HL-60 (cell line): Measurements from ENCODE around the gene FBXL12.

Experiments used
- DNase-seq, 2 experiments: peaks; one replicate each; pipeline ENCODE4 v3.0.0-alpha.2; 2010 to 2020; ENCODE audit warnings: low read depth in 1 of 2, low spot score in 1 of 2
- H3K27ac ChIP-seq: fragments of 250-450 bp; sonication (Bioruptor Pico); replicated peaks from 2 replicates; pipeline ENCODE4 v1.5.1; 2020; ENCODE audit warnings: mild to moderate bottlenecking, moderate library complexity
- H3K27me3 ChIP-seq: fragments of 250-450 bp; sonication (Bioruptor Pico); 2 replicates; pipeline ENCODE4 v1.5.1; 2021; ENCODE audit warnings: mild to moderate bottlenecking, moderate library complexity; ENCODE audit not compliant: insufficient read depth, poor library complexity, severe bottlenecking
- H3K4me3 ChIP-seq: replicated peaks from 2 replicates; pipeline ENCODE4 v1.5.1; 2011; ENCODE audit warnings: mild to moderate bottlenecking, control low read depth, low read length; ENCODE audit not compliant: insufficient read depth
- CTCF ChIP-seq: IDR thresholded peaks from one replicate; pipeline ENCODE4 v1.5.1; 2011; ENCODE audit warnings: low read length, control low read depth, inconsistent platforms; ENCODE audit not compliant: insufficient read depth
- GABPA ChIP-seq: IDR thresholded peaks from 2 replicates; pipeline ENCODE4 v1.6.1; 2012; ENCODE audit warnings: low read depth
- POLR2AphosphoS5 ChIP-seq: IDR thresholded peaks from 2 replicates; pipeline ENCODE4 v1.6.1; 2012; ENCODE audit warnings: low read depth
- REST ChIP-seq: IDR thresholded peaks from 2 replicates; pipeline ENCODE4 v1.6.1; 2012; ENCODE audit warnings: low read depth; ENCODE audit not compliant: insufficient replicate concordance
- SPI1 ChIP-seq: IDR thresholded peaks from 2 replicates; pipeline ENCODE4 v1.6.1; 2012; ENCODE audit warnings: low read depth, mild to moderate bottlenecking, borderline replicate concordance

The FBXL12 gene

GRCh38 chr19:9799162-9799561 is 19.7 kb downstream of the FBXL12 start:
- no peak for DNase-seq

GRCh38 chr19:9797871-9798270 is 21.0 kb downstream of the FBXL12 start:
- peaks cover 2% of the 10 kb centered on the region for H3K27me3 ChIP-seq
- DNase-seq: no peak
- peak overlapping the region; percentile 55 for H3K27ac ChIP-seq
- no peak for TF ChIP-seq POLR2AphosphoS5
- TF ChIP-seq REST: no peak
- TF ChIP-seq SPI1: no peak
- no peak for TF ChIP-seq GABPA
- no peak for TF ChIP-seq CTCF
- no peak overlapping the region for H3K4me3 ChIP-seq

More at GRCh38 chr19:9799162-9799561, 19.7 kb downstream of the FBXL12 start:
- Histone ChIP-seq H3K27me3 (no peaks in the 10 kb centered on the region), H3K27ac (peak overlapping the region; percentile 55), H3K4me3 (no peak overlapping the region)
- TF ChIP-seq SPI1: no peak
- TF ChIP-seq GABPA: no peak
- no peak for TF ChIP-seq CTCF
- no peak for TF ChIP-seq POLR2AphosphoS5
- TF ChIP-seq REST: no peak

GRCh38 chr19:9796113-9796773 is 22.6 kb downstream of the FBXL12 start:
- peaks cover 3% of the 10 kb centered on the region for H3K27me3 ChIP-seq
- H3K27ac ChIP-seq: peak overlapping the region; percentile 36
- H3K4me3 ChIP-seq: no peak overlapping the region
- DNase-seq: peak; percentile 82 to 92
- TF ChIP-seq CTCF (peak; percentile 94), POLR2AphosphoS5 (no peak), GABPA (no peak)

- Histone ChIP-seq H3K4me3 (peak overlapping the region; percentile 62), H3K27ac (no peak overlapping the region), H3K27me3 (peaks cover 3% of the 10 kb centered on the region)
- no peak for TF ChIP-seq REST
- no peak for TF ChIP-seq CTCF
- TF ChIP-seq SPI1: no peak
- no peak for TF ChIP-seq GABPA
- TF ChIP-seq POLR2AphosphoS5: no peak
- no peak for DNase-seq
Observed at GRCh38 chr19:9793071-9793591, 25.7 kb downstream of the FBXL12 start.
